ENCODE results near the gene SPSB1.

SPSB1 gene

DNA sequence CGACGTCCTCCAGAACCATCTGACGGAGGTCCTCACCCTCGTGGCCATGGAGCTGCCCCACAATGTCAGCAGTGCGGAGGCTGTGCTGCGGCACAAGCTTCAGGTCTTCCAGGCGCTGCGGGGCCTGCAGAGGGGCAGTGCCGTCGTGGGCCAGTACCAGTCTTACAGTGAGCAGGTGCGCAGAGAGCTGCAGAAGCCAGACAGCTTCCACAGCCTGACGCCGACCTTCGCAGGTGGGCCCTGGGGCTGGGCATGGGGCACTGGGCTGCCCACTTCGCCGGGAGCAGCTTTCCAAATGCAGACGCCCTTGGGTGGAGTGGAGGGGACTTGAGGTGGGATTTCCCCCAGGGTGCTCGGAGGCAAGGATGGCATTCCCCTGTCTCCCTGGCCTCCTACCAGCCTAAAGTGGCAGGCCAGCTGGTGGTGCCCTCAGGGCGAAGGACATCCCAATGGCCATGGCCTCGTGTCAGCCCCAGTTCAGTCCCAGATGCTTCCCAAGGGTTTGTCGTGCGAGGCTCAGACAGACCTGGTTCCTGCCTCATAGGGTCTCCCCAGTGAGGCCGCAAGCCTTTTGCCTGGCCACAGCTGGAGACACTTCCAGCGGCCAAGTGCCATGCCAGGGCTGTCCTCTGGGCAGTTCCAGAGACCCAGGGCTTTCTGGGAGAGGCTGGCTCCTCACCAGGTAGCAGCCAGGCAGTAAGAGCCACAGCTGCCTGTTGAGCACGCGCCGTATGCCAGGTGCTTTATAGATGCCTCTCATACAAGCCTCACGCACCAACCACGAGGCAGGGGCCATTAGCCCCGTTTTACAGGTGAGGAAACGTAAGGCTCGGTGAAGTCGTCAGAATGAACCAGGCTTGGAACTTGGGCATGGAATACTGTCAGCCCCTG is 30.4 kb upstream of the SPSB1 start:
- no peaks in the 10 kb centered on the region for H3K27me3 ChIP-seq (ENCODE audit: low read depth, low read length)
- H3K36me3 ChIP-seq (ENCODE audit: control insufficient read depth in 1 of 2, insufficient read depth in 2 of 2, low read length in 2 of 2), result peaks cover 23 to 49% of the 10 kb centered on the region in 2 donors
- no peak overlapping the region for H3K27ac ChIP-seq (ENCODE audit: low read length)
- peaks cover 0 to 2% of the 10 kb centered on the region in 2 donors for H3K4me1 ChIP-seq (ENCODE audit: control insufficient read depth in 1 of 2, insufficient read depth in 2 of 2, low read length in 2 of 2)
- H3K9me3 ChIP-seq (ENCODE audit: control insufficient read depth in 1 of 2, low read length in 2 of 2), result no peaks in the 10 kb centered on the region
- no peak overlapping the region for H3K4me3 ChIP-seq (ENCODE audit: low read depth in 1 of 2, low read length in 2 of 2)

DNA sequence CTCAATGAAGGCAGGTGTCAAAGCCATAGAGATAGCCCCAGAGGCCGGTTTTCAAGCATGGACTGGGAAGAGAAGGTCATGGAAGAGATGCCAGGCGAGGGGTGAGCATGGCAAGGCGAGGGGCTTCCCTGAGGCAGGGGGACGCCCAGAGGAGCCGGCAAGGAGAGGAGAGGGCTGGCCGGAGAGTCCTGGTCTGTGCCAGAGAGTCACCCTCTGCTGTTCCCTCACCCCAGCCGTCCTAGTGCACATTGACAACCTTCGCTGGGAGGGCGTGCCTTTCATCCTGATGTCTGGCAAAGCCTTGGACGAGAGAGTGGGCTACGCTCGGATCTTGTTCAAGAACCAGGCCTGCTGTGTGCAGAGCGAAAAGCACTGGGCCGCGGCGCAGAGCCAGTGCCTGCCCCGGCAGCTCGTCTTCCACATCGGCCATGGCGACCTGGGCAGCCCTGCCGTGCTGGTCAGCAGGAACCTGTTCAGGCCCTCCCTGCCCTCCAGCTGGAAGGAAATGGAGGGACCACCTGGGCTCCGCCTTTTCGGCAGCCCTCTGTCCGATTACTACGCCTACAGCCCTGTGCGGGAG is 29.3 kb upstream of the SPSB1 start:
- Histone ChIP-seq H3K36me3 (ENCODE audit: control insufficient read depth in 1 of 2, insufficient read depth in 2 of 2, low read length in 2 of 2) (peaks cover 23 to 49% of the 10 kb centered on the region in 2 donors), H3K4me1 (ENCODE audit: control insufficient read depth in 1 of 2, insufficient read depth in 2 of 2, low read length in 2 of 2) (peaks cover 0 to 6% of the 10 kb centered on the region in 2 donors), H3K4me3 (ENCODE audit: low read depth in 1 of 2, low read length in 2 of 2) (no peak overlapping the region), H3K9me3 (ENCODE audit: control insufficient read depth in 1 of 2, low read length in 2 of 2) (no peaks in the 10 kb centered on the region), H3K27me3 (ENCODE audit: low read depth, low read length) (no peaks in the 10 kb centered on the region), H3K27ac (ENCODE audit: low read length) (no peak overlapping the region)

- Histone ChIP-seq H3K27ac (ENCODE audit: low read length) (no peak overlapping the region), H3K36me3 (ENCODE audit: control insufficient read depth in 1 of 2, insufficient read depth in 2 of 2, low read length in 2 of 2) (peaks cover 23 to 51% of the 10 kb centered on the region in 2 donors), H3K4me1 (ENCODE audit: control insufficient read depth in 1 of 2, insufficient read depth in 2 of 2, low read length in 2 of 2) (peaks cover 0 to 6% of the 10 kb centered on the region in 2 donors), H3K4me3 (ENCODE audit: low read depth in 1 of 2, low read length in 2 of 2) (no peak overlapping the region), H3K27me3 (ENCODE audit: low read depth, low read length) (no peaks in the 10 kb centered on the region), H3K9me3 (ENCODE audit: control insufficient read depth in 1 of 2, low read length in 2 of 2) (no peaks in the 10 kb centered on the region)
Observed at GRCh38 chr1:9263984-9264872, 28.5 kb upstream of the SPSB1 start.

GRCh38 chr1:9265037-9265436 is 27.7 kb upstream of the SPSB1 start:
- peaks cover 0 to 6% of the 10 kb centered on the region in 2 donors for H3K4me1 ChIP-seq (ENCODE audit: control insufficient read depth in 1 of 2, insufficient read depth in 2 of 2, low read length in 2 of 2)

GRCh38 chr1:9265968-9266367 is 26.7 kb upstream of the SPSB1 start:
- no peak overlapping the region for H3K4me3 ChIP-seq (ENCODE audit: low read depth in 1 of 2, low read length in 2 of 2)
- H3K27me3 ChIP-seq (ENCODE audit: low read depth, low read length), result no peaks in the 10 kb centered on the region
- no peaks in the 10 kb centered on the region for H3K9me3 ChIP-seq (ENCODE audit: control insufficient read depth in 1 of 2, low read length in 2 of 2)
- H3K4me1 ChIP-seq (ENCODE audit: control insufficient read depth in 1 of 2, insufficient read depth in 2 of 2, low read length in 2 of 2), result peaks cover 0 to 15% of the 10 kb centered on the region in 2 donors
- peaks cover 23 to 57% of the 10 kb centered on the region in 2 donors for H3K36me3 ChIP-seq (ENCODE audit: control insufficient read depth in 1 of 2, insufficient read depth in 2 of 2, low read length in 2 of 2)
- H3K27ac ChIP-seq (ENCODE audit: low read length), result no peak overlapping the region

More at GRCh38 chr1:9265037-9265436, 27.7 kb upstream of the SPSB1 start:
- Histone ChIP-seq H3K36me3 (ENCODE audit: control insufficient read depth in 1 of 2, insufficient read depth in 2 of 2, low read length in 2 of 2) (peaks cover 23 to 57% of the 10 kb centered on the region in 2 donors), H3K27me3 (ENCODE audit: low read depth, low read length) (no peaks in the 10 kb centered on the region), H3K9me3 (ENCODE audit: control insufficient read depth in 1 of 2, low read length in 2 of 2) (no peaks in the 10 kb centered on the region), H3K27ac (ENCODE audit: low read length) (no peak overlapping the region), H3K4me3 (ENCODE audit: low read depth in 1 of 2, low read length in 2 of 2) (no peak overlapping the region)

- Histone ChIP-seq H3K27me3 (ENCODE audit: low read depth, low read length) (no peaks in the 10 kb centered on the region), H3K9me3 (ENCODE audit: control insufficient read depth in 1 of 2, low read length in 2 of 2) (no peaks in the 10 kb centered on the region), H3K27ac (ENCODE audit: low read length) (no peak overlapping the region), H3K36me3 (ENCODE audit: control insufficient read depth in 1 of 2, insufficient read depth in 2 of 2, low read length in 2 of 2) (peaks cover 22 to 47% of the 10 kb centered on the region in 2 donors), H3K4me1 (ENCODE audit: control insufficient read depth in 1 of 2, insufficient read depth in 2 of 2, low read length in 2 of 2) (peaks cover 0 to 15% of the 10 kb centered on the region in 2 donors), H3K4me3 (ENCODE audit: low read depth in 1 of 2, low read length in 2 of 2) (no peak overlapping the region)
Observed at GRCh38 chr1:9267352-9267686, 25.4 kb upstream of the SPSB1 start.

DNA sequence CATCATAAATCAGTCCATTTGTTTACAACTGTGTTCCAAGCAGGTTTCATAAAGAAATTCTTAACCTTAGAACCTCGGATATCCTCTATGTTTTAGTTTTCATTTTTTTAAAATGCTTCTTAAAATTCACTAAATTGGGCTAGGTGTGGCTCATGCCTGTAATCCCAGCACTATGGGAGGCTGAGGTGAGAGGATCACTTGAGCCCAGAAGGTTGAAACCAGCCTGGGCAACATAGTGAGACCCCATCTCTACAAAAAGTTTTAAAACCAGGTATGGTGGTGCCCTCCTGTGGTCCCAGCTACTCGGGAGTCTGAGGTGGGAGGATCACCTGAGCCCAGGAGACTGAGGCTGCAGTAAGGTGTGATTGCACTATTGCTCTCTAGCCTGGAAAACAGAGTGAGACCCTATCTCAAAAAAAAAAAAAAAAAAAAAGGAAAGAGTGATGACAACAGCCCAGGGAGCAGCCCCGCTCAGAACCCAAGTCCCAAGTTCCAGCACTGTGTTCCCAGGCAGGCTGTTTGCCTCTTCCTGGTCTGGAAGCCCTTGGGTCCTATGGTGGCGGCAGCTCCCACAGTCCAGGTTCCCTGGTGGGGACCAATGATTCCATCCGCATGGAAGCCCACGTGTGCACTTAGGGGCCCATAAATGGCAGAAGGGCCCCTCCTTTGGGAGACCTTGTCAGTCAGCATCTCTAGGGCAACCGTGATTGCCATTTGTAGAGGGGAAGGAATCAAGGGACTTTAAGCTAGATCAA is 24.7 kb upstream of the SPSB1 start:
- Histone ChIP-seq H3K27me3 (ENCODE audit: low read depth, low read length) (no peaks in the 10 kb centered on the region), H3K27ac (ENCODE audit: low read length) (no peak overlapping the region), H3K4me3 (ENCODE audit: low read depth in 1 of 2, low read length in 2 of 2) (no peak overlapping the region), H3K4me1 (ENCODE audit: control insufficient read depth in 1 of 2, insufficient read depth in 2 of 2, low read length in 2 of 2) (peaks cover 0 to 15% of the 10 kb centered on the region in 2 donors), H3K9me3 (ENCODE audit: control insufficient read depth in 1 of 2, low read length in 2 of 2) (no peaks in the 10 kb centered on the region), H3K36me3 (ENCODE audit: control insufficient read depth in 1 of 2, insufficient read depth in 2 of 2, low read length in 2 of 2) (peaks cover 15 to 41% of the 10 kb centered on the region in 2 donors)

DNA sequence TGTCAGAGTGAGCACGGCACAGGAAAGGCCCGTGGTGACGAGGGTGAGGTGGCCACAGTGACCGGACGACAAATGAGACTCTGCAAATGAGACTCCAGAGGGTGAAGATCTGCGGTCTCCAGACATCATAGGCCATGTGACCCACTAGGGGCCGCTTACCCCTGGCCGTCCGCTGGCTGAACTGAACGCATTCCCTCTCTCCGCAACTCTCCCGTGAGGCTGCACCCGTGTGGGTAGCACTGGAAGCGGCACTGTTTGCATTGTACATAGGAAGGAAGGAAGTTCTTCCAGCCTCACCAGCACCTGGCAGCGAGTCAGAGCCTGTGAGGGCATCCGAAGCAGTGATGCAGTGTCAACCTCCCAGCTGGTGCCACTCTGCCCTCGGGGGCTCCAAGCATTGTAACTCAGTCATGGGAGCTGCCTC is 23.6 kb upstream of the SPSB1 start:
- Histone ChIP-seq H3K27me3 (ENCODE audit: low read depth, low read length) (no peaks in the 10 kb centered on the region), H3K27ac (ENCODE audit: low read length) (no peak overlapping the region), H3K9me3 (ENCODE audit: control insufficient read depth in 1 of 2, low read length in 2 of 2) (no peaks in the 10 kb centered on the region), H3K4me1 (ENCODE audit: control insufficient read depth in 1 of 2, insufficient read depth in 2 of 2, low read length in 2 of 2) (peaks cover 0 to 15% of the 10 kb centered on the region in 2 donors), H3K36me3 (ENCODE audit: control insufficient read depth in 1 of 2, insufficient read depth in 2 of 2, low read length in 2 of 2) (peaks cover 12 to 32% of the 10 kb centered on the region in 2 donors), H3K4me3 (ENCODE audit: low read depth in 1 of 2, low read length in 2 of 2) (no peak overlapping the region)

DNA sequence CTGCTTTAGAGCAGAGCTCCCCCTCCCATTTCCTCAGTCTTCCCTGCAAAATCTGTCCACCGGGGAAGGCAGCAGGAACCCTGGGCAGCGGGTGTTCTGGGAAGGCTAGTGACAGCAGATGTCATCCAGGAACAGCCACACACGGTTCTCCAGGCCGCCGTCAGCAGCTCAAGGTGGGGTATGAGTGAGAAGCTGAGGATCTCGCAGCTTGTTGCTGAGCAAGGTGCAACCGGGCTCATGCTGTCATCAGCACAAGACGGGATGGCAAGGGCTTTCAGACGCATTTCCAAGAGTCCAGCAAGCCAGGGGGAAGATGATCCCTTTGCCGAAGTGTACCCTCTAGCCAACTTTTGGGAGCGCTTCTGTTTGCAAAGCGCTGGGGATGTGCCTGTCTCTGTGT is 23.0 kb upstream of the SPSB1 start:
- no peak overlapping the region for H3K27ac ChIP-seq (ENCODE audit: low read length)
- no peaks in the 10 kb centered on the region for H3K27me3 ChIP-seq (ENCODE audit: low read depth, low read length)
- H3K4me3 ChIP-seq (ENCODE audit: low read depth in 1 of 2, low read length in 2 of 2), result no peak overlapping the region
- H3K4me1 ChIP-seq (ENCODE audit: control insufficient read depth in 1 of 2, insufficient read depth in 2 of 2, low read length in 2 of 2), result peaks cover 0 to 15% of the 10 kb centered on the region in 2 donors
- H3K36me3 ChIP-seq (ENCODE audit: control insufficient read depth in 1 of 2, insufficient read depth in 2 of 2, low read length in 2 of 2), result peaks cover 7 to 25% of the 10 kb centered on the region in 2 donors
- no peaks in the 10 kb centered on the region for H3K9me3 ChIP-seq (ENCODE audit: control insufficient read depth in 1 of 2, low read length in 2 of 2)

GRCh38 chr1:9270290-9270883 is 22.3 kb upstream of the SPSB1 start:
- Histone ChIP-seq H3K4me1 (ENCODE audit: control insufficient read depth in 1 of 2, insufficient read depth in 2 of 2, low read length in 2 of 2) (peaks cover 0 to 19% of the 10 kb centered on the region in 2 donors), H3K4me3 (ENCODE audit: low read depth in 1 of 2, low read length in 2 of 2) (no peak overlapping the region), H3K36me3 (ENCODE audit: control insufficient read depth in 1 of 2, insufficient read depth in 2 of 2, low read length in 2 of 2) (peaks cover under 1 to 19% of the 10 kb centered on the region in 2 donors), H3K27me3 (ENCODE audit: low read depth, low read length) (no peaks in the 10 kb centered on the region), H3K9me3 (ENCODE audit: control insufficient read depth in 1 of 2, low read length in 2 of 2) (no peaks in the 10 kb centered on the region), H3K27ac (ENCODE audit: low read length) (no peak overlapping the region)

Measured in muscle layer of duodenum (tissue), 2 donors.